22Rv1 (cell line): ENCODE results near the gene OR4K13.

Experiments used
- ZFX ChIP-seq: fragments of 450-650 bp; IDR thresholded peaks from 2 replicates; pipeline ENCODE4 v1.6.1; 2017; ENCODE audit warnings: antibody characterized with exemption, borderline replicate concordance
- TF ChIP-seq, protein P1 (sequence below): fragments of 450-650 bp; IDR thresholded peaks from 2 replicates; pipeline ENCODE4 v1.5.1; 2017; ENCODE audit warnings: mild to moderate bottlenecking

DNA sequence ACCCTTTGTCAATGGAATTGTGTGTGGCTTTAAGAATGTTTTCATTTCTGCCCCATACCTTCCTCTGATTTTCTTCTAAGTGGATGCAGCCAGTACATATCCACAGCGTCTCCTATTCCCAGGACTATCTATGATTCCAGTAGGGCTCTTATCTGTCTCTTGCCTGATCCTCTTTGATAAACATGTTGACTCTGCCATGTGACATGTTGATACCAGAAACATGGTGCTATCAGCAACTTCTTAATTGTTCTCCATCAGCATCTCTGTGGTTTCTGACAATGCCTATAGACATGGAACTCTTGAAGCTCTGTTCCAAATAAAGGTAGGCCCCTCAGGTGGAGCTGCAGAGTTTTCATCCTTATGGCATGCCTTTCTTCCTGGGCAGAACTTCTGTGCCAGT, 12.4 kb upstream of the OR4K13 start:
- TF ChIP-seq, protein P1, sequence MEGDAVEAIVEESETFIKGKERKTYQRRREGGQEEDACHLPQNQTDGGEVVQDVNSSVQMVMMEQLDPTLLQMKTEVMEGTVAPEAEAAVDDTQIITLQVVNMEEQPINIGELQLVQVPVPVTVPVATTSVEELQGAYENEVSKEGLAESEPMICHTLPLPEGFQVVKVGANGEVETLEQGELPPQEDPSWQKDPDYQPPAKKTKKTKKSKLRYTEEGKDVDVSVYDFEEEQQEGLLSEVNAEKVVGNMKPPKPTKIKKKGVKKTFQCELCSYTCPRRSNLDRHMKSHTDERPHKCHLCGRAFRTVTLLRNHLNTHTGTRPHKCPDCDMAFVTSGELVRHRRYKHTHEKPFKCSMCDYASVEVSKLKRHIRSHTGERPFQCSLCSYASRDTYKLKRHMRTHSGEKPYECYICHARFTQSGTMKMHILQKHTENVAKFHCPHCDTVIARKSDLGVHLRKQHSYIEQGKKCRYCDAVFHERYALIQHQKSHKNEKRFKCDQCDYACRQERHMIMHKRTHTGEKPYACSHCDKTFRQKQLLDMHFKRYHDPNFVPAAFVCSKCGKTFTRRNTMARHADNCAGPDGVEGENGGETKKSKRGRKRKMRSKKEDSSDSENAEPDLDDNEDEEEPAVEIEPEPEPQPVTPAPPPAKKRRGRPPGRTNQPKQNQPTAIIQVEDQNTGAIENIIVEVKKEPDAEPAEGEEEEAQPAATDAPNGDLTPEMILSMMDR = no peak
- TF ChIP-seq ZFX = no peak
